ENCODE measurements around the gene RUFY3.

RUFY3 gene

GRCh38 chr4:70787496-70787895, 65.7 kb downstream of the RUFY3 start:
- Histone ChIP-seq H3K4me1 (ENCODE audit: control insufficient read depth, low read length) (peaks cover 21% of the 10 kb centered on the region), H4K20me1 (ENCODE audit: control insufficient read depth, insufficient read depth, low read depth, low read length) (no peaks in the 10 kb centered on the region), H3K27me3 (ENCODE audit: control insufficient read depth, low read length) (no peaks in the 10 kb centered on the region), H3F3A (ENCODE audit: control insufficient read depth, insufficient read depth) (0 out of 2 replicates have a peak, but pooled peaks cover 2% of the 10 kb centered on the region), H3K4me3 (ENCODE audit: low read length) (no peak overlapping the region), H3K4me2 (ENCODE audit: low read length) (no peak overlapping the region), H3K36me3 (ENCODE audit: control insufficient read depth, low read length) (peaks cover 62% of the 10 kb centered on the region), H3K27ac (ENCODE audit: low read depth, low read length) (no peak overlapping the region), H3K79me2 (ENCODE audit: control insufficient read depth, low read length) (no peaks in the 10 kb centered on the region), H3K9me3 (ENCODE audit: control insufficient read depth, insufficient read depth, low read length) (no peaks in the 10 kb centered on the region), H3K9me2 (replicated peaks; ENCODE audit: control insufficient read depth, low read length) (no peaks in the 10 kb centered on the region)
- TF ChIP-seq EZH2phosphoT487 (IDR thresholded peaks at IDR 0.05; ENCODE audit: borderline replicate concordance, low read length) (no peak), CTCF (IDR thresholded peaks at IDR 0.05; ENCODE audit: low read depth, low read length, poor library complexity, severe bottlenecking) (no peak)

- H3K36me3 ChIP-seq (ENCODE audit: control insufficient read depth, low read length): peaks cover 67% of the 10 kb centered on the region
- H3K4me3 ChIP-seq (ENCODE audit: low read length): no peak overlapping the region
- H4K20me1 ChIP-seq (ENCODE audit: control insufficient read depth, insufficient read depth, low read depth, low read length): no peaks in the 10 kb centered on the region
- H3F3A ChIP-seq (ENCODE audit: control insufficient read depth, insufficient read depth): no peaks in the 10 kb centered on the region
- H3K27ac ChIP-seq (ENCODE audit: low read depth, low read length): no peak overlapping the region
- H3K4me1 ChIP-seq (ENCODE audit: control insufficient read depth, low read length): peaks cover 21% of the 10 kb centered on the region
- H3K9me2 ChIP-seq (replicated peaks; ENCODE audit: control insufficient read depth, low read length): no peaks in the 10 kb centered on the region
- no peak overlapping the region for H3K4me2 ChIP-seq (ENCODE audit: low read length)
- no peaks in the 10 kb centered on the region for H3K27me3 ChIP-seq (ENCODE audit: control insufficient read depth, low read length)
- no peaks in the 10 kb centered on the region for H3K79me2 ChIP-seq (ENCODE audit: control insufficient read depth, low read length)
- no peaks in the 10 kb centered on the region for H3K9me3 ChIP-seq (ENCODE audit: control insufficient read depth, insufficient read depth, low read length)
- no peak for TF ChIP-seq CTCF (IDR thresholded peaks at IDR 0.05; ENCODE audit: low read depth, low read length, poor library complexity, severe bottlenecking)
- no peak for TF ChIP-seq EZH2phosphoT487 (IDR thresholded peaks at IDR 0.05; ENCODE audit: borderline replicate concordance, low read length)
Observed at GRCh38 chr4:70788733-70789132, 67.0 kb downstream of the RUFY3 start.

GRCh38 chr4:70793626-70794025, 71.9 kb downstream of the RUFY3 start:
- TF ChIP-seq CTCF (IDR thresholded peaks at IDR 0.05; ENCODE audit: low read depth, low read length, poor library complexity, severe bottlenecking): no peak
- no peak for TF ChIP-seq EZH2phosphoT487 (IDR thresholded peaks at IDR 0.05; ENCODE audit: borderline replicate concordance, low read length)
- H3K9me3 ChIP-seq (ENCODE audit: control insufficient read depth, insufficient read depth, low read length): no peaks in the 10 kb centered on the region
- no peaks in the 10 kb centered on the region for H3K27me3 ChIP-seq (ENCODE audit: control insufficient read depth, low read length)
- H3K79me2 ChIP-seq (ENCODE audit: control insufficient read depth, low read length): no peaks in the 10 kb centered on the region
- H3K36me3 ChIP-seq (ENCODE audit: control insufficient read depth, low read length): peaks cover 73% of the 10 kb centered on the region
- H4K20me1 ChIP-seq (ENCODE audit: control insufficient read depth, insufficient read depth, low read depth, low read length): no peaks in the 10 kb centered on the region
- no peak overlapping the region for H3K4me2 ChIP-seq (ENCODE audit: low read length)
- H3K27ac ChIP-seq (ENCODE audit: low read depth, low read length): no peak overlapping the region
- H3K4me1 ChIP-seq (ENCODE audit: control insufficient read depth, low read length): peaks cover 21% of the 10 kb centered on the region
- no peaks in the 10 kb centered on the region for H3K9me2 ChIP-seq (replicated peaks; ENCODE audit: control insufficient read depth, low read length)
- H3F3A ChIP-seq (ENCODE audit: control insufficient read depth, insufficient read depth): no peaks in the 10 kb centered on the region
- H3K4me3 ChIP-seq (ENCODE audit: low read length): no peak overlapping the region

Data from DOHH2 (cell line).